ENCODE data around the gene C6orf136.
"Not testable (repeated sequence)": the region's sequence is repeated elsewhere in the genome, so short reads cannot be mapped to it uniquely, and the experiment has no call there.

C6orf136 gene

DNA sequence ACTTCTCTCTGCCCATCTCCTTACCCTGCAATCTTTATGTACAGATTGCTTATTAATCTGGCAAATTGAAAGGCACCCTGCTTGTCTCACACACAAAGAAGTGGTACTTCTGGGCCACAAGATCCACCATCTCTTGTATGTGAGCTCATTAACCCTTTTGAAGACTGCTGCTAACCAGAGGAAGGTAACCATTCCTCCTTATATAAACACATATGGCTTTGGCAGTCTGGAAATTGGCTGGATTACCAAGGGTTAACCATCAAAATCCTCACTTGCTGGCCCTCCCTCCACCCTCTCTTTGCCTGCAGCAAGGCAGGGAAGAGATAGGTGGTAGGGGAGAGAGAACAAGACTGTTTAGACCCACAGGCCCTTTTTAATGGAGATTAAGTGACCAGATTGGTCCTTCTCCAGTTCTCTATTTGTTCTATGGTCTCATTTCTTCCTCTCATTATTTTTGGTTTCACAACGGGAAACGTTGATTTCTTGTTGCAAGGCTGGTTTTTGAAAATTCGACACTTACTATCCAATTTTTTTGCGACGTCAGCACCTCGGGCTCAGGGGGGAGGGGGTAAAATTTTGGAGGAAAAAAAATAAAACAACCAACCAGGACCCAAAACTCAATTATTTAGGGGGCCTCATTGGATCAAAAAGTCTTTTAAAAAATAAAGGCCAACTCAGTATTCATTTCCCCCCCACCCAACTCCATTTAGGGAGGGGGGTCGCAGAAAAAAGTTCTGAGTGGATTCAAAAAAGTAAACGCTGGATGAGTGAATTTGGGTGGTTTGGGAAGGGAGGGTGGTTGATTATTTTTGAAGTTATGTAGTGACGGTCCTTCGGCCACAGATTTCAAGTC, 30.7 kb upstream of the C6orf136 start:
- DNase-seq = peak; percentile 77

DNA sequence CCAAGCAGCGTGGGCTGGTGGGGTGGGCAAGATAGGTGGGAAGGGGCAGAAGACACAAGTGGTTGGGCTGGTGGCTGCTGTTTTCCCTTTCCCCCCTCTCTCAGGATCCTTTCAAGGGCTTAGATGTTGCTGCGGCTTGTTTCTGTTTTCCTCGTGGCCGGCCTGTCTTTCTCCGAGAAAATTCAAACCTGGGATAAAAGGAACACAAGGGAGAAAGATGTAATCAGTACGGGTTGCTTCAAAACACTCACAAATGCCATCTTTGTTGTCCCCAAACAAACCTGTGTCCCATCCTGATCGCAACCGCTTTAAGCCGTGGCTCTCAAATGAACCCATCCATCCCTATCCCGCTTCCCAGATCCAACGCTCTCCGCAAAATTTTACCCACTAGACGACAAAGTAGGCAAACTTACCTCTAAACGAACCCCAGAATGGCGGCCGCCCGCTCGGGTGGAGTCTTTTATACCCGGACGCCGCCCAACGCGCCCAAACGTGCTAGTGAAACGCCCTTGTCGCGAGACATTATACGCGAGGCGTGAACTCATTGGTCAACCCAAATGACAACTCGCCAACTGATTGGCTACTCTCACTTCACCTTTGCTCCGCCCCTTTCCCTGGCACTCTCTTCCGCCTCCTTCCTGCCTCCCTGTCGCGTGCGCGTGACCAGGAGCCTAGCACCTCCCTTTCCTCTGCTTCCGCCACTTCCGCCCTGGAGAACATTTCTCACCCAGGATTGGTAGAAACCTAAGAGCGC, 29.9 kb upstream of the C6orf136 start, which contains the start of gene PPP1R10:
TSS of gene PPP1R10 (minus strand) at position 433 of the 754 bp plus-strand sequence. CDS start 7,299 bp downstream, outside the sequence.
- peak; percentile 98 for DNase-seq

DNA sequence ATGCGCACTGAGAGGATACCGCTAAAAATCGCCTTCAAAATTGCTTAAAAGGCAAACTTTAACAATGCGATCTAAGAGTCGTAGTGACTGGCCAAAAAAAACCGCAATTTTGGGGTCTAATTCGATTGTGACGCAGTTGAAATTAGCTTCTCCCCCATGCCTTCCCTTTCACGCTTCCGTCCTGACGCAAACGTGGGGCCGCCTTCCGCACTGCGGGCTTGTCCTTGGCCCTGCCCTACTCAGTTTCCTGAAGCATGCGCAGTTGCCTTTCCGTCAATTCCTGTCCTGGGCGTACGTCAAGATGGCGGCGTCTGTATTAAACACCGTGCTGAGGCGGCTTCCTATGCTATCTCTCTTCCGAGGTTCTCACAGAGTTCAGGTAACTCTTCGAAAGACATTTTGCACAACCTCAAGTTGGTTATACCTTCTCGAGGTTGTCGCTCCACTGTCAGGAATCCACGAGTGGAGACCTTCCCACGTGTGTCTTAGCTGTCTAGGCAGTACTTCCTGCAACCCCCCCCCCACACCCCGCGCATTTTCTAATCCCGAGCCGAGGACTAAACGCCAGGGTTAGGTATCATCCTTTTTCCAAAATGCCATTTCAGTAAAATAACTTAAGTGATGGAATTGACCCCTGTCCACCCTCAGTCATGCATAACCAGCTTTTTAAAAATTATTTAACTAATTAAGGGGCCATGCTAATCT, 29.2 kb upstream of the C6orf136 start, which contains the start of gene MRPS18B:
TSS of gene MRPS18B (plus strand) at position 276 of the 705 bp plus-strand sequence. CDS start at position 302, 26 bp downstream.
- DNase-seq = peak; percentile 96

DNA sequence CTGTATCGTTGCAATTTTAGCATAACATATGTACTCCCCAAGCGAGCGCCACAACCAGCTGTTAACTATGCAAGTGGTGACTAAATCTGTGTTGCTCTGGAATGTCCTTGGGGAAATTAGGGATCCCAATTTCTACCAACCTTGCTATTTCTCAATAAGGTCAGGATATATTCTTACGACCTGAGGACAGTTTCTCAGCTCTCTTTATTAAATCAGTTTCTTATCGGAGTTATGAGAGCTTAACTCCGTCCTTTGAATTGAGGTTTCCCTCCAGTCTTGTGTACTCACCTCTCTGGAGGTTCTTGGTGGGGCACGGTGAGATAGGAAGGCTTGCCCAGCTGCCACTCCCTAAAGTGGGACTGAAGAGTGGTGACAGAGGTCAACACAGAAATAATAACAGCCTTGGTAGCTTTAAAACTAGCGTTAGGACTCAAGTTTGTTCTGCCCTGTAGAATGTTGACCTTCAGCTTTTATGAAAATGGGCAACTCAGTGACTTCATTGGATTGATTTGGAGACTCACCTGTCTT, 28.6 kb upstream of the C6orf136 start:
- DNase-seq = no peak

DNA sequence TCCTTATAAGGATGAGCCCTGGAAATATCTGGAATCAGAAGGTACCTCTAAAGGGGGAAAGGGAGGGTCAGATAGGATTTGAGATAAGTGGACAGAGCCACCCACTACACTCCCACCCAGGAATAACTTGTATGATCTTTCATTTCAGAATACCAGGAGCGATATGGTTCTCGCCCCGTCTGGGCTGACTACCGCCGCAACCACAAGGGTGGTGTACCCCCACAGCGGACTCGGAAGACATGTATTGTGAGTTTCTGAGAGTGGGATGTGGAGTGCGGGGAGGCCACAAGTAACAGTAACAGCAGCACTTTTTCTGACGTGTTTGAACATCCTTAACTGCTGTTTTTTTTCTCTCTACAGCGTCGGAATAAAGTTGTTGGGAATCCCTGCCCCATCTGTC, 27.4 kb upstream of the C6orf136 start:
- no peak for DNase-seq

DNA sequence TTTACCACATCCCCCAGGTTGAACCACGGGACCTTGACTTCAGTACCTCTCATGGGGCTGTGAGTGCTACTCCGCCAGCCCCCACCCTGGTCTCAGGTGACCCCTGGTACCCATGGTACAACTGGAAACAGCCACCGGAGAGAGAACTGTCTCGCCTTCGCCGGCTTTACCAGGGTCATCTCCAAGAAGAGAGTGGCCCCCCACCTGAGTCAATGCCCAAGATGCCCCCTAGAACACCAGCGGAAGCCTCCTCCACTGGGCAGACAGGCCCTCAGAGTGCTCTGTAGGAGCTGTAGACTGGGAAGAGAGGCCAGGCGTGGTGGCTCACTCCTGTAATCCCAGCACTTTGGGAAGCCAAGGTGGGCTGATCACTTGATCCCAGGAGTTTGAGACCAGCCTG, 21.4 kb upstream of the C6orf136 start:
- no peak for DNase-seq

DNA sequence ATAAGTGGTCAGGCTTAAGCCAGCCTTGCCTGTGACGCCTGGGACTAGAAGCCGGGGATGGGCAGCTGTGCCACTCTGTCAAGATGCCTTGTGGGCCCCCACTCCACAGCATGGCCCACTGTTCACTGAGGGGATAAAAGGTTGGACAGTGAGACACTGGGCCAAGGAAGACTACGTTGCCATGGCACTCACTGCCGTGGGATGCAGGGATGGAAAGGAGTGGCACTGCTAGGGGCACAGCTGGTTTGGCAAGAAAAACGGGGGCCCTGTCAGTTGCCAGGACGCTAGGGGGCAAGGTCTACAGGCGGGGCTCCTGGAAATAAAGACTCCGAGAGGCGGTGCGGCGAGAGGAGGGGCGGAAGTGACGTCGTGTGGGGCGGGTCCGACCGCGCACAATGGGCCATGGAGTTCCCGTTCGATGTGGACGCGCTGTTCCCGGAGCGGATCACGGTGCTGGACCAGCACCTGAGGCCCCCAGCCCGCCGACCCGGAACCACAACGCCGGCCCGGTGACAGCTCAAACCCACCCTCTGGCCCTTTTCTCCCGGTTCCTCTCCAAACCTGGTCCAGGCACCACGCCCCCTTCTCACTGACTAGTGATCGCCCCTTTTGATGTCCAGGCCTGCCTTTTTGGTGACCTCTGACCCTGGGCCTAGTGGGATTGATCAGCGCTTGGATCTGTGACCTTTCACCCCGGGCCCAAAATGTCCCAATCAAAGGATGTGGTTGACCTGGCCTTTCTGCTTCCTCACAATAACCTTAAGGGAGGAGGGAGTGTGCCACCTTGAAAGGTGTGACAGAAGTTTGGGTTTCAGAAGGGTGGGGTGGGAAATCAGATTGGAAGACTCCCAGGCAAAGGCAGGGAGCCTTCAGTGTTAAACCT, 20.2 kb upstream of the C6orf136 start, which contains the start of gene ATAT1:
TSS of gene ATAT1 (plus strand) at position 391 of the 883 bp plus-strand sequence.
- peak; percentile 95 for DNase-seq

DNA sequence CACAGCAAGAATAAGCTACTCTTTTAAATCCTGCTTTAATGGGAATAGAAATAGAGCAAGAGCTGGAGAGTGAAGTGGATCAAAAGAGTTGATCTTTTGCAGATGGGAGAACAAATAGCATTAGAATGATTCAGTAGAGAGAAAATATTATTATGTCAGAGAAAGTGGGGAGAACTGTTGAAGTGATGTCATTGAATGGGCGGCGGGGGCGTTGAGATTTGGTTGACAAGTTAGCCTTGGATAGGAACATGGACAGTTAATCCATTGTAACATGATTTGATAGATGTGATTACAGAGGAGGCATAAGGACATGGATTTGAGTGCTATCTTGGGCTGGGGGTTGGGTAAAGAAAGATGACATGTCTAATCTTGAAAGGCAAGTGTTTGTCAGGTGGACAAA, 11.1 kb upstream of the C6orf136 start:
- DNase-seq = no peak

DNA sequence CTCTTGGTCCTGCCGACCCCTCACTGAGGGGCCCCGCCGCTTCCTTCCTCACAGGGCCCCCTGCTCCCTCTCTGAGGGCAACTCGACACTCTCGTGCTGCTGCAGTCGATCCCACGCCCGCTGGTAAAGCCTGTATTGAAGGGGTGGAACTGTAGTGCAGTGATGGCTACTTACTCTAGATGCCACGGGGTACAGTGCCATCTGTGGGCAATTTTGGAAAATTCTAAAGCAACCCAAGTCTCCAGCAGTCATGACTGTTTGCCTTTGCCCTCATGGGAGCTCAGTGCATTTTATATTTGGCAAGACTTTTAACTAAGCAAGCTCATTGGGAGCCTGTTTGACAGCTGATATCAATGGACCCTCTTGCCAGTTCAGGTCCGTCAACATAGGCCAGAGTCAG, 6.5 kb upstream of the C6orf136 start:
- no peak for DNase-seq

DNA sequence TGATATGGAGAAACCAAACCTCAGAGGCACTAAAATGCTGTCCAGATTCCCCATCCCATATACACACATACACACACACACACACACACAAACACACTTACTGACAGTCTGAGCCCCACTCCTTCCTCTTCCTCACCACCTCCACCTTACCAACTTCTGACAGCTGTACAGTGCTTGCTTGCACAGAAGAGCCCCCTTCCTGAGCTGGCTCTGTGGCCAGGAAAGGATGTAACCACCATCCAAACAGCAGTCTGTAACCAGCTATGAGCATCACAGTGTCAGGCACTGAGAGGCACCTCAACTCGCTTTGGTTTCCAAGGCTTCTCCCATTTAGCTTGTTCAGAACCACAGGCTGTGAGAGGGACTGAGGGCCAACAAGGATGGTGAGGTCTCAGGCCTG, 5.9 kb upstream of the C6orf136 start:
- no peak for DNase-seq

DNA sequence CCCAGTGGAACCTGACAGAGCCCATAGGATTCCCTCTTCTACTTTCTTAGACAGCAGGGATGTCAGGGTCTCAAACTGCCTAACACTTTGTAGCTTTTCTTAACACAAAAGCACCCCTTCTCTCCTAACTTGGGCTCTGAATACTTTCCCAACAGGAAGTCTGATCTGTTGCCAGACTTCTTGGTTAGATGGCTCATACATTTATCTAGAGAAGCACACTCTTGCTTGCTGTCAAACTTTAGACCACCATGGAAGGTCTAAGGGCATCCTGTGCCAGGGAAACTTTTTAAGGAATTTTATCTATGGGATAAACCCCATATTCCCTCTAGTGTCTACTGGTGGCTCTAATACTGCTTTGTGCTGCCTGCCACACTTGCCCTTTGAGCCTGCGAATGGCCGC, 3.3 kb upstream of the C6orf136 start:
- no peak for DNase-seq

DNA sequence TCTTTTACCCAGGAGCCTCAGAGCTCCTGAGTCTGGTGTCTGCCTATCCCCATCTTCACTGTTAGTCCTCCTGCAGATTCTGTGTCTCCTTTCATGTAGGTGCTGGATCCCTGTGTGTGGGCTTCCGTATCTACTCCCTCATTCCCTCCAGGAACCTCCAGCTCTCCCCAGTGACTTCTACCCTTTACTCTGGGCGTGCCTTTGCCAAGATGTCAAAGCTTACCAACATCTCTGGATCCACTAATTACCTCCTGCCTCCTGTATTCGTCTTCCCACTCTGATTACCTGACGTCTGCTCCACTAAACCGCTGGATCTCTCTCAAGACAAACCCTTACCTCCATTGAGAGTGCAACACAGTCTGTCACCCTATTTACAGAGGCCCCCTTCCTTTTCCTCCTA, 2.2 kb upstream of the C6orf136 start:
- no peak for DNase-seq

DNA sequence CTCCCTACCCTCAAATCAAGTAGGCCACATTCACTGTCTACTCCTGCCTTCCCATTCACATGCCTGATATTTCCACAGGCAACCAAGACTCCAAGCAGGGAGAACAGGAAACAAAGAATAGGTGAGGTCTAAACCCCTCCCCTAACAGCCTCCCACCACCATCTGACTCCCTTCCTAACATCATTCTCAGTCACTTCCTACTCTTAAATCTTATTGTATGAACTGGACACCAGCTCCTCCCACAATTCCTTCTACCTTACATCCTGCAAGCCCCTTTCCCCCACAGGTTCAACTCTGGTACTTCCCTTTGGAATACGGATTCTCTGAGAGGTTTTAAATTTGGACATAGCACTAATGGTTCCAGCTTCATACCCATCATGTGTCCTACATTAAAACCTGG, 944 bp upstream of the C6orf136 start:
- DNase-seq = no peak

DNA sequence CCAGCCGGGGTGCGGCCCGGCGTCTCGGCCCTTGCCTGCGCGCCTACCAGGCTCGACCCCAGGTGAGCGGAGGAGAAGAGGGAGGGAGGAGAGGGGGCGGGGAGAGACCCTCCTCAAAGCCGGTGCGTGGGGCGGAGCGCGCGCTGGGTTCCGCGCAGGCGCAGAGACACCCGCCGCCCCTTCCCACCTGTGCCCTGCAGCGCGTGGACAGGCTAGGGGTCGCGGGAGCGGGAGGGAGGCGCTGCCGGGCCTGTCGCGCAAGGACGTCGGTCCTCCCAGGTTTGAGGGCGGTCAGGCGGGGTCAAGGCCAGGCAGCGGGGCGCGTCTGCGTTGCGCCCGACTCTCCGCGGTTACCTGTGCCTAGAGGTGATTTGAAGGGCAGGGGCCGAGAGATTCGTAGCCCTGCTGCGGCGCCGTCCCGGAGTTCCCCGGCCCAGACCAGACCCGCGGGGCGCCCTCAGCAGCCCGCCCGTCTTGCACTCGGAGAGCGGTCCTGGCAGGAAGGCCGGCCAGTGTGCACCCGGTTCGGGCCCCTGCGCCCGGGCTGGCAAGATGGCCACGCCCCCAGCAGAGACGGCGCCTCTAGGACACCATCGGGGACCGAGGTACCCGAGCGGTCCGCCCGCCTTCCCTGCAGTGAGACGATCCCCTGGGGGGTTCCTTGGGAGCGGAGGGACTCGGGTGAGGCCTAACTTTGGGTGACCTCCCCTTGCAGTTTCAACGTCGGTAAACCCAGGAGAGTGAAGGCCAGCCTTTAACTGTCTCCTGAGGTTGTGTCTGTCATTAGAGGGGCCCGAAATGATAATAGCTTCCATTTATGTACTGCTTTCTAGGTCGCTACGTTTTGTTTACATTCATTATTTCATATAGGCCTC, 546 bp downstream of the C6orf136 start:
- DNase-seq = peak; percentile 91

DNA sequence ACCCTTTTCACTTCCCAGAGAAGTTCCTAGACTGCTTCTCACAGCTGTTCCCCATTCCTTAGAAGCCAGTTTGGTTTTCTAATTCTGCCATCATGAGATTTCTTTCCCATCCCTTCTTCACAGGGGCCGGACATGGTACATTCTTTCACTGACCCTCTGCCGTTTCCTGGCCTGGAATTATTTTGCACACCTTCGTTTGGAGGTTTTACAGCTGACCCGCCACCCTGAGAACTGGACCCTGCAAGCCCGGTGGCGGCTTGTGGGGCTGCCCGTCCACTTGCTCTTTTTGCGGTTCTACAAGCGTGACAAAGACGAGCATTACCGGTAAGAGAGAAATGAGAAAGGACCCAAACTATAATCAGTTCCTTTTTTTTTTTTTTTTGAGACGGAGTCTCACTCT, 4.2 kb downstream of the C6orf136 start:
- no peak for DNase-seq

DNA sequence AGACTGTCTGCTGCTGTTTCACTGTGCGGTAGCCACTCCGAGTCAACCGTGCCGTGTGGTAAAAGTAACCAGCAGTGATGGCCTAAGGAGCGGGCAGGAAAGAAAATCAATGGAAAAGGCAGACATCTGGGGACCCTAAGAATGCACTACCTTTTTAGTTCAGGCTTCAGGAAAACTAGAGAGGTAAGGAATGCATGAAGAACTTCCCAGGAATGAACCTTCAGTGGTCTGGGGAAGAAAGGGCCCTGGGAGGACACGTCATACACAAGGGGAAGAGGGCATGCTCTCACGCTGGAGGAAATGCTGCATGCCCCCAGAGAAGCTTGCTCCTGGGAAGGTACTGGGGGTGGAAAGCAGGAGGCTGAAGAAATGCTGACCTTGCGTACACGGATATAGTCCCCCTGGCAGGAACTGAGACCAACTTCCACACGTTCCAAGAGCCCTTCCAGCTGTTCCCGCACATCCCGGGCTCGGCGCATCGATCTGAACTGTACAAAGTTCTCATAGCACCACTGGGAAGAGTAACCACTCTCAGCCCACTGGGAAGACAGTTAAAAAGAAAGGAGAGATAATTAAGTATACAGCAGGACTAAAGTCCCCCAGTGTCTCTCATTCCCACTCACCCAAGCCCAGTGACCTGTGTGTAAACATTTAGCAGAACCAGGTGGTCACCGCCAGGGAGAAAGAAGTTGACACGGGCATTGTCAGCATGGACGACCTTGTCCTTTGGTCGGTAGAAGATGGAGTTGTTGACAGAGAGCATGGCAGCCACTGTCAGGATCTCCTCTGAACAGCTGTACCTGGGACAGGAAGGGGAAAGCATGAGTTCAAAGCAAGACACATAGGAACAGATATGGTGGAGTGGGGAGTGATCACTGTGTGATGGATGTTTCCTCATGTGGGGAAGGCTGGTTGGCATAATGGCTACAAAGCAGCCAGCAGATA, 8.1 kb downstream of the C6orf136 start:
- no peak for DNase-seq

DNA sequence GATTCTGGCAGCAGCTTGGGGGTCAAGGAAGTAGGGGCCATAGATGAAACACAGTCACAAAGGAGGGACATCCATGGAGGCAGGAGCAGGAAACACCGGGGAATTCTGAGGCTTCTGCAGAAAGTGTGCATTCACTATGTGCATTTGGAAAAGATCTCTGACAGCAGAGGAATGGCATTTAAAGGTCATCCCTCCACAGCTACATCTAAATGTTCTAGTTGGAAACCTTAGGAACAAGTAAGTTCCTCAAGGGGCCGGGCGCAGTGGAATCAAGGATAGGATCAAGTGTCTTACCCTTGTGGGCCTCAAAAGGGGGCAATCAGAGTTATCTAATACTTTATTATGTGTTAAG, 8.8 kb downstream of the C6orf136 start:
- no peak for DNase-seq

DNA sequence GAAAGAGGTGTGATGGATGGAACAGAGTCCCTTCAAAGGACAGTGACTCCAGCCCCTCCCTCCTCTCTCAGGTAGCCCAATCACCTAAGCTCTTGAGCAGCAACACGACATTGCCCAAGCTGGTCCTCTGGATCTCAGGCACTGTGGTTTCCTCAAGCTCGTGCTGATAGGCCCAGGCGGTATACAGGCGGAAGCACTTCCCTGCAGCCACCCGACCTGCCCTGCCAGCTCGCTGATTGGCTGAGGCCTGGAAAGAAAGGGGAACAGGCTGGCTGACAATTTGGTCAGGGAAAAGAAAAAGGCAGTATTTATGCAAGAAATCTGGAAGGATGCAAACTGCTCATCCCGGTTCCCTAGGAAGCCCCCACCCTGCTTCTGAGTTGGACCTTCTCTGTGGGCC, 9.6 kb downstream of the C6orf136 start:
- no peak for DNase-seq

DNA sequence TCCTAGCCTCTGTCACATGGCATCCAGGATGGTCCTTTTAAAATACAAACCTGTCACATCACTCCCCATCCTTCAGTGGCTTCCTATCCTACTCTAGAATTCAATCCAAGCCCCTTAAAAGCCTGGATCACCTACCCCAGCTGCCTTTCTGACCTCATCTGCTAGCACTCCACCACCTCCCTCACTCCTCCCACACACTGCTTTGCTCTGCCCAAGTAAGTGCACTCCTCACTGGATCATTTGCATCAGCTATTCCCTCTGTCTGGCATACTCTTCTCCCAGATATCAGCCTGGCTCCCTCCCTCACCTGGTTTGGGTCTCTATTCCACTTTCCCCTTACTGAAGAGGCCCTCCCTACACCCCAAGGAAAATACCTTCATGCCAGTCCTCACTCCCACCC, 10.5 kb downstream of the C6orf136 start:
- no peak for DNase-seq

DNA sequence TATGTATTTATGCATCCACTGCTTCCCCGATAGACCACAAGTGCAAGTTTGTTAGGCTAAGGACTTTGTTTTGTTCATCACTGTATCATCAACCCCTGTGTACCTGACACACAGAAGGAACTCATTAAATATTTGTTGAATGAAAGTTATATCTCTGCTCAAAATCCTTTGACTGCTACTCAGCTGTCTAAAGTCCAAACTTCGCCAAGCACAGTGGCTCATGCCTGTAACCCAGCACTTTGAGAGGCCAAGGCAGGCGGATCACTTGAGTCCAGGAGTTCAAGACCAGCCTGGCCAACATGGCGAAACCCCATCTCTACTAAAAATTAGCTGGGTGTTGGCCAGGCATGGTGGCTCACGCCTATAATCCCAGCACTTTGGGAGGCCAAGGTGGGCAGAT, 11.0 kb downstream of the C6orf136 start:
- not testable (repeated sequence) for DNase-seq
